HUES6 (cell line): ENCODE data around the gene SHLD3.
"Not testable (repeated sequence)": the region's sequence is repeated elsewhere in the genome, so short reads cannot be mapped to it uniquely, and the experiment has no call there.

Experiments
- H3K27ac ChIP-seq: 2 replicates; pipeline ENCODE4 v1.7.0; 2013; ENCODE audit warnings: low read depth, mild to moderate bottlenecking, low read length, inconsistent platforms
- H3K27me3 ChIP-seq: 2 replicates; pipeline ENCODE4 v1.6.1; 2013; ENCODE audit warnings: low read length; ENCODE audit not compliant: control insufficient read depth, insufficient read depth
- H3K36me3 ChIP-seq: 2 replicates; pipeline ENCODE4 v1.6.1; 2013; ENCODE audit warnings: low read length; ENCODE audit not compliant: control insufficient read depth, insufficient read depth
- H3K4me1 ChIP-seq: 2 replicates; pipeline ENCODE4 v1.6.1; 2013; ENCODE audit warnings: low read length; ENCODE audit not compliant: control insufficient read depth, insufficient read depth
- H3K4me3 ChIP-seq: 2 replicates; pipeline ENCODE4 v1.5.1; 2013; ENCODE audit warnings: low read depth, low read length
- H3K9ac ChIP-seq: one replicate; pipeline ENCODE4 v1.6.1; 2013; ENCODE audit warnings: mild to moderate bottlenecking, low read length
- H3K9me3 ChIP-seq: 2 replicates; pipeline ENCODE4 v1.6.1; 2013; ENCODE audit warnings: low read depth, low read length; ENCODE audit not compliant: control insufficient read depth, insufficient read depth

The SHLD3 gene

GRCh38 chr5:65624571-65625555 lies at the start of gene SHLD3, which contains the start of gene TRAPPC13:
TSS of gene SHLD3 (plus strand) at chr5:65625027. CDS start at chr5:65629588, 4,561 bp downstream.
TSS of gene TRAPPC13 (plus strand) at chr5:65625027. CDS start at chr5:65625061, 34 bp downstream.
- H3K4me3 ChIP-seq: peak within 1 kb of the TSS; percentile 96
- H3K27ac ChIP-seq: 0 out of 2 replicates have a peak within 1 kb of the TSS, but pooled peaks have one; percentile 49
- no peaks in the 10 kb centered on the region for H3K27me3 ChIP-seq
- H3K4me1 ChIP-seq: peaks cover 8% of the 10 kb centered on the region
- H3K36me3 ChIP-seq: peaks cover 8% of the 10 kb centered on the region
- H3K9ac ChIP-seq: peak within 1 kb of the TSS; percentile 80
- no peaks in the 10 kb centered on the region for H3K9me3 ChIP-seq

- Histone ChIP-seq H3K27me3 (no peaks in the 10 kb centered on the region), H3K9ac (no peak overlapping the region), H3K27ac (no peak overlapping the region), H3K9me3 (no peaks in the 10 kb centered on the region), H3K36me3 (peaks cover 76% of the 10 kb centered on the region), H3K4me3 (no peak overlapping the region), H3K4me1 (no peaks in the 10 kb centered on the region)
Observed at GRCh38 chr5:65577141-65577540, 47.7 kb upstream of the SHLD3 start.

- Histone ChIP-seq H3K9ac (no peak overlapping the region), H3K4me3 (no peak overlapping the region), H3K36me3 (peaks cover 81% of the 10 kb centered on the region), H3K27ac (no peak overlapping the region), H3K4me1 (no peaks in the 10 kb centered on the region), H3K27me3 (no peaks in the 10 kb centered on the region), H3K9me3 (no peaks in the 10 kb centered on the region)
Observed at GRCh38 chr5:65588694-65589093, 36.1 kb upstream of the SHLD3 start.

GRCh38 chr5:65601761-65602160 lies 23.1 kb upstream of the SHLD3 start:
- not testable (repeated sequence) for H3K4me3 ChIP-seq, H3K27me3 ChIP-seq, H3K4me1 ChIP-seq, H3K9ac ChIP-seq, H3K27ac ChIP-seq
- Histone ChIP-seq H3K36me3 (peaks cover 60% of the 10 kb centered on the region), H3K9me3 (peaks cover 19% of the 10 kb centered on the region; the same call in 1 of the 2 replicates)

- Histone ChIP-seq H3K4me3 (no peak overlapping the region), H3K27ac (no peak overlapping the region), H3K36me3 (peaks cover 63% of the 10 kb centered on the region), H3K9me3 (no peaks in the 10 kb centered on the region), H3K4me1 (no peaks in the 10 kb centered on the region), H3K27me3 (no peaks in the 10 kb centered on the region), H3K9ac (no peak overlapping the region)
Observed at GRCh38 chr5:65611524-65611923, 13.3 kb upstream of the SHLD3 start.

GRCh38 chr5:65612298-65612907 lies 12.4 kb upstream of the SHLD3 start:
- H3K27ac ChIP-seq: no peak overlapping the region
- H3K4me1 ChIP-seq: no peaks in the 10 kb centered on the region
- H3K36me3 ChIP-seq: peaks cover 54% of the 10 kb centered on the region
- no peaks in the 10 kb centered on the region for H3K9me3 ChIP-seq
- no peaks in the 10 kb centered on the region for H3K27me3 ChIP-seq
- no peak overlapping the region for H3K9ac ChIP-seq
- H3K4me3 ChIP-seq: no peak overlapping the region

GRCh38 chr5:65620021-65620420 lies 4.8 kb upstream of the SHLD3 start:
- no peak overlapping the region for H3K9ac ChIP-seq
- no peak overlapping the region for H3K4me3 ChIP-seq
- no peaks in the 10 kb centered on the region for H3K27me3 ChIP-seq
- peaks cover 4% of the 10 kb centered on the region; the same call in 1 of the 2 replicates for H3K4me1 ChIP-seq
- peaks cover 6% of the 10 kb centered on the region; the same call in 1 of the 2 replicates for H3K36me3 ChIP-seq
- H3K9me3 ChIP-seq: no peaks in the 10 kb centered on the region
- H3K27ac ChIP-seq: no peak overlapping the region

- not testable (repeated sequence) for H3K4me1 ChIP-seq, H3K4me3 ChIP-seq, H3K27ac ChIP-seq, H3K36me3 ChIP-seq, H3K9me3 ChIP-seq, H3K9ac ChIP-seq, H3K27me3 ChIP-seq
Observed at GRCh38 chr5:65621961-65622360, 2.9 kb upstream of the SHLD3 start.

GRCh38 chr5:65623482-65623881 lies 1.3 kb upstream of the SHLD3 start:
- H3K9ac ChIP-seq: peak overlapping the region; percentile 80
- H3K27ac ChIP-seq: no peak overlapping the region
- peaks cover 8% of the 10 kb centered on the region for H3K4me1 ChIP-seq
- no peaks in the 10 kb centered on the region for H3K27me3 ChIP-seq
- H3K36me3 ChIP-seq: no peaks in the 10 kb centered on the region
- peak overlapping the region; percentile 96 for H3K4me3 ChIP-seq
- no peaks in the 10 kb centered on the region for H3K9me3 ChIP-seq

- Histone ChIP-seq H3K9ac (peak within 1 kb of the TSS; percentile 80), H3K4me1 (peaks cover 8% of the 10 kb centered on the region), H3K27me3 (no peaks in the 10 kb centered on the region), H3K36me3 (peaks cover under 1% of the 10 kb centered on the region; the same call in 1 of the 2 replicates), H3K9me3 (no peaks in the 10 kb centered on the region), H3K27ac (0 out of 2 replicates have a peak within 1 kb of the TSS, but pooled peaks have one; percentile 49), H3K4me3 (peak within 1 kb of the TSS; percentile 96)
Observed at GRCh38 chr5:65624025-65624570, 729 bp upstream of the SHLD3 start, which contains the start of gene TRIM23. TSS of gene TRIM23 (minus strand) at chr5:65624333. CDS start at chr5:65624274, 59 bp downstream.
